WTC11 (cell line): ENCODE data around the gene PLXDC1. TPM values are rescaled to one million over a fixed set of nuclear protein-coding genes. Genes with fewer than 3 reads are reported as not detected.
A peak's percentile ranks its signal among the peaks of the same experiment; 100 is the strongest.

Source experiments
- ATAC-seq: fragments of 200-7000 bp; cut with Tn5 transposase; 2 replicates; pipeline ENCODE4 v1.10.0; 2021; ENCODE audit warnings: mild to moderate bottlenecking, moderate library complexity
- CTCF ChIA-PET: fragments of 300-600 bp; sonication (Branson Sonifier 250); formaldehyde crosslinking; loops from one replicate; lab custom pipeline; 2021; ENCODE audit warnings: antibody characterized with exemption; lab: Charles Lee
- POLR2A ChIA-PET: fragments of 350-600 bp; sonication (Branson Sonifier 250); formaldehyde crosslinking; loops from one replicate; lab custom pipeline; 2021; ENCODE audit warnings: antibody characterized with exemption; lab: Charles Lee
- DNase-seq: peaks from one replicate; pipeline ENCODE4 v3.0.0; 2021; ENCODE audit warnings: low spot score
- H3K27ac Mint-ChIP-seq: 2 replicates; pipeline ENCODE4 v1.8.0; 2021; ENCODE audit warnings: mixed read lengths
- H3K27me3 Mint-ChIP-seq: 2 replicates; pipeline ENCODE4 v1.8.0; 2021; ENCODE audit warnings: low read depth, mild to moderate bottlenecking, moderate library complexity, mixed read lengths
- H3K36me3 Mint-ChIP-seq: 2 replicates; pipeline ENCODE4 v1.8.0; 2021; ENCODE audit warnings: mixed read lengths
- H3K4me1 Mint-ChIP-seq: 2 replicates; pipeline ENCODE4 v1.8.0; 2022; ENCODE audit warnings: mixed read lengths
- H3K4me3 Mint-ChIP-seq: 2 replicates; pipeline ENCODE4 v1.8.0; 2021; ENCODE audit warnings: mild to moderate bottlenecking, moderate library complexity, mixed read lengths
- H3K9me3 Mint-ChIP-seq: 2 replicates; pipeline ENCODE4 v1.8.0; 2021; ENCODE audit warnings: mixed read lengths
- CREM ChIP-seq: sonication (generic); formaldehyde crosslinking; IDR thresholded peaks from 2 replicates; pipeline ENCODE4 v1.8.1; 2022; ENCODE audit warnings: mild to moderate bottlenecking, missing genetic modification reagents, moderate library complexity
- ELF4 ChIP-seq: sonication (generic); formaldehyde crosslinking; IDR thresholded peaks from 2 replicates; pipeline ENCODE4 v1.8.1; 2022; ENCODE audit warnings: low read depth, mild to moderate bottlenecking, moderate library complexity, missing genetic modification reagents
- ESRRA ChIP-seq: sonication (generic); formaldehyde crosslinking; IDR thresholded peaks from 2 replicates; pipeline ENCODE4 v1.8.1; 2022; ENCODE audit warnings: mild to moderate bottlenecking, missing genetic modification reagents, borderline replicate concordance
- ETV6 ChIP-seq: sonication (generic); formaldehyde crosslinking; IDR thresholded peaks from 2 replicates; pipeline ENCODE4 v1.8.1; 2022; ENCODE audit warnings: mild to moderate bottlenecking, missing genetic modification reagents
- FOXK1 ChIP-seq: sonication (generic); formaldehyde crosslinking; IDR thresholded peaks from 2 replicates; pipeline ENCODE4 v1.8.0; 2022; ENCODE audit warnings: mild to moderate bottlenecking, moderate library complexity, missing genetic modification reagents
- GRHL2 ChIP-seq: fragments of 250-450 bp; sonication (Bioruptor Pico); IDR thresholded peaks from 2 replicates; pipeline ENCODE4 v1.8.0; 2022; ENCODE audit warnings: mild to moderate bottlenecking, moderate library complexity; ENCODE audit not compliant: insufficient replicate concordance, severe bottlenecking
- HMGA2 ChIP-seq: fragments of 250-450 bp; sonication (Bioruptor Pico); IDR thresholded peaks from 2 replicates; pipeline ENCODE4 v1.4.0; 2021; ENCODE audit warnings: mild to moderate bottlenecking, moderate library complexity
- JUN ChIP-seq: sonication (generic); formaldehyde crosslinking; IDR thresholded peaks from 2 replicates; pipeline ENCODE4 v1.8.0; 2023; ENCODE audit warnings: mild to moderate bottlenecking, missing genetic modification reagents
- NR1H2 ChIP-seq: sonication (generic); formaldehyde crosslinking; IDR thresholded peaks from 2 replicates; pipeline ENCODE4 v1.9.0; 2021; ENCODE audit warnings: mild to moderate bottlenecking, moderate library complexity, missing genetic modification reagents
- OVOL2 ChIP-seq: fragments of 250-450 bp; sonication (Bioruptor Pico); IDR thresholded peaks from 2 replicates; pipeline ENCODE4 v1.9.0; 2021; ENCODE audit warnings: mild to moderate bottlenecking, borderline replicate concordance
- SMAD3 ChIP-seq: sonication (generic); formaldehyde crosslinking; IDR thresholded peaks from 2 replicates; pipeline ENCODE4 v1.8.0; 2022; ENCODE audit warnings: missing genetic modification reagents, mild to moderate bottlenecking, borderline replicate concordance
- ZBTB21 ChIP-seq: sonication (generic); formaldehyde crosslinking; IDR thresholded peaks from 2 replicates; pipeline ENCODE4 v1.8.1; 2023; ENCODE audit warnings: mild to moderate bottlenecking, missing genetic modification reagents, borderline replicate concordance
- ZNF138 ChIP-seq: sonication (generic); formaldehyde crosslinking; conservative IDR thresholded peaks from 2 replicates; pipeline ENCODE4 v1.8.1; 2022; ENCODE audit warnings: mild to moderate bottlenecking, moderate library complexity, missing genetic modification reagents
- ZNF232 ChIP-seq: sonication (generic); formaldehyde crosslinking; IDR thresholded peaks from 2 replicates; pipeline ENCODE4 v1.8.0; 2022; ENCODE audit warnings: mild to moderate bottlenecking, missing genetic modification reagents
- ZNF317 ChIP-seq: sonication (generic); formaldehyde crosslinking; IDR thresholded peaks from 2 replicates; pipeline ENCODE4 v1.8.1; 2023; ENCODE audit warnings: low read depth, mild to moderate bottlenecking, moderate library complexity, missing genetic modification reagents, borderline replicate concordance
- ZNF396 ChIP-seq: fragments of 250-450 bp; sonication (Bioruptor Pico); IDR thresholded peaks from 2 replicates; pipeline ENCODE4 v1.8.0; 2021; ENCODE audit warnings: mild to moderate bottlenecking, moderate library complexity, borderline replicate concordance
- ZNF423 ChIP-seq: fragments of 250-450 bp; sonication (Bioruptor Pico); IDR thresholded peaks from 2 replicates; pipeline ENCODE4 v2.1.2; 2022; ENCODE audit warnings: mild to moderate bottlenecking, moderate library complexity
- total RNA-seq: library from RNA; stranded (reverse); gene quantifications from 3 replicates; pipeline ENCODE4 v1.2.3, GENCODE V29; 2021
- TF ChIP-seq, protein P1 (sequence below): sonication (generic); formaldehyde crosslinking; IDR thresholded peaks from 2 replicates; pipeline ENCODE4 v1.8.0; 2022; ENCODE audit warnings: mild to moderate bottlenecking, missing genetic modification reagents
- TF ChIP-seq, protein P2 (sequence below): sonication (generic); formaldehyde crosslinking; IDR thresholded peaks from 2 replicates; pipeline ENCODE4 v1.8.1; 2023; ENCODE audit warnings: mild to moderate bottlenecking, missing genetic modification reagents, borderline replicate concordance
- TF ChIP-seq, protein P3 (sequence below): sonication (generic); formaldehyde crosslinking; IDR thresholded peaks from 2 replicates; pipeline ENCODE4 v1.8.1; 2022; ENCODE audit warnings: mild to moderate bottlenecking, missing genetic modification reagents, moderate library complexity, borderline replicate concordance
- TF ChIP-seq, protein P4 (sequence below): fragments of 200-600 bp; IDR thresholded peaks from 2 replicates; pipeline ENCODE4 v1.8.0; 2022; ENCODE audit warnings: antibody characterized with exemption
- TF ChIP-seq, protein P5 (sequence below): sonication (generic); formaldehyde crosslinking; IDR thresholded peaks from 2 replicates; pipeline ENCODE4 v1.8.0; 2022; ENCODE audit warnings: mild to moderate bottlenecking, missing genetic modification reagents
- TF ChIP-seq, protein P6 (sequence below): sonication (generic); formaldehyde crosslinking; IDR thresholded peaks from 2 replicates; pipeline ENCODE4 v1.8.0; 2023; ENCODE audit warnings: missing genetic modification reagents

Gene PLXDC1
- total RNA-seq, 1 experiment from 2014 or later = 5.4 TPM

DNA sequence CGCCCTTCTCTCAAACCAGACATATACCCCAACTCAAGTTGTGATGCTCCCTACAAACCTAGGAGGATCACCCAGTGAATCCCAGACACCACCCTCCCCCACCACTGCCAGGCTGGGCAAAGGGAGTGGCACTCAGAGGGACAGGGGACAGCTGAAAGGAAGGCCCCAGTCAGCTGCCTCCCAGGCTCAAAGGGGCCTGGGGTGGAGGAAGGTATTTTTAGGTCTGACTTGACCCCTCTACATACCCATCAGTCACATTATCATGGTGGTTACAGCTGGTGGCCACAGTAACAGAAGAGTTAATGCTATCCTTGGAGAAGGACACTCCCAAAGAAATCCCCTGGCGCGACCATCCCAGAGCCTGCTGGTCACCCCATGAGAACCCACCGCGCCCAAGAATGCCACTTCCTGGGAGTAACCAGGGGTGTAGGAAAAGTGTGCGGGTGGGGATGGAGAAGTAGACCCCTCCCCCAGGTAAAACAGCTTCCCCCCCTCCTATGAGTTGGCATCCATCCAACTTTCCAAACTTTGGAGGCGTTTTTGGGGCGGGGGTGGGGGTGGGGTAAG lies 44.9 kb upstream of the PLXDC1 start:
- no peak for DNase-seq
- TF ChIP-seq ELF4 (CRISPR knock-in tag) = no peak
- no peak for TF ChIP-seq NR1H2
- TF ChIP-seq JUN (CRISPR knock-in tag) = no peak
- TF ChIP-seq, protein P1, sequence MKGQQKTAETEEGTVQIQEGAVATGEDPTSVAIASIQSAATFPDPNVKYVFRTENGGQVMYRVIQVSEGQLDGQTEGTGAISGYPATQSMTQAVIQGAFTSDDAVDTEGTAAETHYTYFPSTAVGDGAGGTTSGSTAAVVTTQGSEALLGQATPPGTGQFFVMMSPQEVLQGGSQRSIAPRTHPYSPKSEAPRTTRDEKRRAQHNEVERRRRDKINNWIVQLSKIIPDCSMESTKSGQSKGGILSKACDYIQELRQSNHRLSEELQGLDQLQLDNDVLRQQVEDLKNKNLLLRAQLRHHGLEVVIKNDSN (CRISPR knock-in tag) = no peak
- TF ChIP-seq, protein P2, sequence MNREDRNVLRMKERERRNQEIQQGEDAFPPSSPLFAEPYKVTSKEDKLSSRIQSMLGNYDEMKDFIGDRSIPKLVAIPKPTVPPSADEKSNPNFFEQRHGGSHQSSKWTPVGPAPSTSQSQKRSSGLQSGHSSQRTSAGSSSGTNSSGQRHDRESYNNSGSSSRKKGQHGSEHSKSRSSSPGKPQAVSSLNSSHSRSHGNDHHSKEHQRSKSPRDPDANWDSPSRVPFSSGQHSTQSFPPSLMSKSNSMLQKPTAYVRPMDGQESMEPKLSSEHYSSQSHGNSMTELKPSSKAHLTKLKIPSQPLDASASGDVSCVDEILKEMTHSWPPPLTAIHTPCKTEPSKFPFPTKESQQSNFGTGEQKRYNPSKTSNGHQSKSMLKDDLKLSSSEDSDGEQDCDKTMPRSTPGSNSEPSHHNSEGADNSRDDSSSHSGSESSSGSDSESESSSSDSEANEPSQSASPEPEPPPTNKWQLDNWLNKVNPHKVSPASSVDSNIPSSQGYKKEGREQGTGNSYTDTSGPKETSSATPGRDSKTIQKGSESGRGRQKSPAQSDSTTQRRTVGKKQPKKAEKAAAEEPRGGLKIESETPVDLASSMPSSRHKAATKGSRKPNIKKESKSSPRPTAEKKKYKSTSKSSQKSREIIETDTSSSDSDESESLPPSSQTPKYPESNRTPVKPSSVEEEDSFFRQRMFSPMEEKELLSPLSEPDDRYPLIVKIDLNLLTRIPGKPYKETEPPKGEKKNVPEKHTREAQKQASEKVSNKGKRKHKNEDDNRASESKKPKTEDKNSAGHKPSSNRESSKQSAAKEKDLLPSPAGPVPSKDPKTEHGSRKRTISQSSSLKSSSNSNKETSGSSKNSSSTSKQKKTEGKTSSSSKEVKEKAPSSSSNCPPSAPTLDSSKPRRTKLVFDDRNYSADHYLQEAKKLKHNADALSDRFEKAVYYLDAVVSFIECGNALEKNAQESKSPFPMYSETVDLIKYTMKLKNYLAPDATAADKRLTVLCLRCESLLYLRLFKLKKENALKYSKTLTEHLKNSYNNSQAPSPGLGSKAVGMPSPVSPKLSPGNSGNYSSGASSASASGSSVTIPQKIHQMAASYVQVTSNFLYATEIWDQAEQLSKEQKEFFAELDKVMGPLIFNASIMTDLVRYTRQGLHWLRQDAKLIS = no peak
- TF ChIP-seq, protein P3, sequence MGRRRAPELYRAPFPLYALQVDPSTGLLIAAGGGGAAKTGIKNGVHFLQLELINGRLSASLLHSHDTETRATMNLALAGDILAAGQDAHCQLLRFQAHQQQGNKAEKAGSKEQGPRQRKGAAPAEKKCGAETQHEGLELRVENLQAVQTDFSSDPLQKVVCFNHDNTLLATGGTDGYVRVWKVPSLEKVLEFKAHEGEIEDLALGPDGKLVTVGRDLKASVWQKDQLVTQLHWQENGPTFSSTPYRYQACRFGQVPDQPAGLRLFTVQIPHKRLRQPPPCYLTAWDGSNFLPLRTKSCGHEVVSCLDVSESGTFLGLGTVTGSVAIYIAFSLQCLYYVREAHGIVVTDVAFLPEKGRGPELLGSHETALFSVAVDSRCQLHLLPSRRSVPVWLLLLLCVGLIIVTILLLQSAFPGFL = no peak
- TF ChIP-seq ZNF232 (CRISPR knock-in tag) = no peak
- no peak for TF ChIP-seq CREM (CRISPR knock-in tag)
- TF ChIP-seq ZNF423 (CRISPR knock-in tag) = no peak
- TF ChIP-seq, protein P4, sequence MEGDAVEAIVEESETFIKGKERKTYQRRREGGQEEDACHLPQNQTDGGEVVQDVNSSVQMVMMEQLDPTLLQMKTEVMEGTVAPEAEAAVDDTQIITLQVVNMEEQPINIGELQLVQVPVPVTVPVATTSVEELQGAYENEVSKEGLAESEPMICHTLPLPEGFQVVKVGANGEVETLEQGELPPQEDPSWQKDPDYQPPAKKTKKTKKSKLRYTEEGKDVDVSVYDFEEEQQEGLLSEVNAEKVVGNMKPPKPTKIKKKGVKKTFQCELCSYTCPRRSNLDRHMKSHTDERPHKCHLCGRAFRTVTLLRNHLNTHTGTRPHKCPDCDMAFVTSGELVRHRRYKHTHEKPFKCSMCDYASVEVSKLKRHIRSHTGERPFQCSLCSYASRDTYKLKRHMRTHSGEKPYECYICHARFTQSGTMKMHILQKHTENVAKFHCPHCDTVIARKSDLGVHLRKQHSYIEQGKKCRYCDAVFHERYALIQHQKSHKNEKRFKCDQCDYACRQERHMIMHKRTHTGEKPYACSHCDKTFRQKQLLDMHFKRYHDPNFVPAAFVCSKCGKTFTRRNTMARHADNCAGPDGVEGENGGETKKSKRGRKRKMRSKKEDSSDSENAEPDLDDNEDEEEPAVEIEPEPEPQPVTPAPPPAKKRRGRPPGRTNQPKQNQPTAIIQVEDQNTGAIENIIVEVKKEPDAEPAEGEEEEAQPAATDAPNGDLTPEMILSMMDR = no peak
- TF ChIP-seq FOXK1 (CRISPR knock-in tag) = no peak
- ChIA-PET POLR2A (interaction anchor here (2.4 kb wide), 1 partner anchor 32 kb away, joined by 6 read pairs; no protein-coding TSS in a partner anchor), CTCF (interaction anchor here (1.0 to 5.3 kb wide), 8 partner anchors 11 to 48 kb away, joined by 4 to 62 read pairs (median 28); partner anchors contain the start of gene ARL5C)
- no peak overlapping the region for H3K27ac Mint-ChIP-seq
- peaks cover 46% of the 10 kb centered on the region for H3K4me1 Mint-ChIP-seq
- peak overlapping the region; percentile 66 for H3K4me3 Mint-ChIP-seq
- H3K9me3 Mint-ChIP-seq = no peaks in the 10 kb centered on the region
- no peak for ATAC-seq
- H3K36me3 Mint-ChIP-seq = peaks cover 33% of the 10 kb centered on the region
- no peaks in the 10 kb centered on the region; the same call in 1 of the 2 replicates for H3K27me3 Mint-ChIP-seq

DNA sequence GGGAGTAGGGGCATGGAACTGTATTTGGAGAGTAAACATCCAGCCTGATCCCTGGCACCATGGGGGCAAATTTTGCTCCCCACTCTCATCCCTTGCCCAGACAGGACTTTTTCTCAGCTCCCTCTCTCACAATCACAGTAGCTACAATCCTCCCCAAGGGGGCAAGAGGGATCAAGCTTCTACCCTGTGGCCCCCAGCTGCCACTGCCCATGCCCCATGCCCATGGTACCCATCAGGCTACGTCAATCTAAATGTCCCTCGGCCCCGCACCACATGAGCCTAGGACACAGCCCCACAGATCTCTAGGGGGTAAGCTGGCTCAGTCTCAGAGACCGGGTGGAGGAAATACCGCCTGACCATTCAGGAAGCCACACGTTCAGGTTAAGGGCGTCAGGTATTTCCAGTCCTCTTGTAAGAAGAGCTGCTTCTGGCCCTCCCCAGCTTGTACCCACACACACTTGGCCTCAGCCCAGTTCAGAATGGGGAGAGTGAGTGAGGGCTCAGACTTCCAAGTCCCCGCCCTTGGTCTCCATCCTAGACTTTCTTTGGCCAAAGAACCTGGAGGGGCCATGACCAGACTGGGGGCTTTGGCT lies 44.2 kb upstream of the PLXDC1 start:
- ATAC-seq = no peak
- POLR2A ChIA-PET = interaction anchor here (1.0 to 2.4 kb wide), 2 partner anchors 11 to 31 kb away, joined by 6 read pairs; no protein-coding TSS in a partner anchor
- Mint-ChIP-seq H3K4me3 (peak overlapping the region; percentile 66), H3K27me3 (no peaks in the 10 kb centered on the region; the same call in 1 of the 2 replicates), H3K4me1 (peaks cover 42% of the 10 kb centered on the region), H3K36me3 (peaks cover 27% of the 10 kb centered on the region), H3K9me3 (no peaks in the 10 kb centered on the region), H3K27ac (no peak overlapping the region)
- no peak for DNase-seq
- CTCF ChIA-PET = interaction anchor here (1.0 to 5.3 kb wide), 13 partner anchors 12 to 270 kb away, joined by 3 to 62 read pairs (median 12); partner anchors contain the start of genes ARL5C, LASP1NB and STAC2
- TF ChIP-seq CREM (CRISPR knock-in tag) (no peak), SMAD3 (CRISPR knock-in tag) (no peak), HMGA2 (CRISPR knock-in tag) (no peak), ZNF317 (CRISPR knock-in tag) (no peak), ZNF138 (no peak), ESRRA (CRISPR knock-in tag) (no peak), OVOL2 (CRISPR knock-in tag) (no peak), ZBTB21 (no peak), GRHL2 (CRISPR knock-in tag) (no peak), ZNF396 (CRISPR knock-in tag) (no peak), ETV6 (CRISPR knock-in tag) (no peak)
- TF ChIP-seq, protein P5, sequence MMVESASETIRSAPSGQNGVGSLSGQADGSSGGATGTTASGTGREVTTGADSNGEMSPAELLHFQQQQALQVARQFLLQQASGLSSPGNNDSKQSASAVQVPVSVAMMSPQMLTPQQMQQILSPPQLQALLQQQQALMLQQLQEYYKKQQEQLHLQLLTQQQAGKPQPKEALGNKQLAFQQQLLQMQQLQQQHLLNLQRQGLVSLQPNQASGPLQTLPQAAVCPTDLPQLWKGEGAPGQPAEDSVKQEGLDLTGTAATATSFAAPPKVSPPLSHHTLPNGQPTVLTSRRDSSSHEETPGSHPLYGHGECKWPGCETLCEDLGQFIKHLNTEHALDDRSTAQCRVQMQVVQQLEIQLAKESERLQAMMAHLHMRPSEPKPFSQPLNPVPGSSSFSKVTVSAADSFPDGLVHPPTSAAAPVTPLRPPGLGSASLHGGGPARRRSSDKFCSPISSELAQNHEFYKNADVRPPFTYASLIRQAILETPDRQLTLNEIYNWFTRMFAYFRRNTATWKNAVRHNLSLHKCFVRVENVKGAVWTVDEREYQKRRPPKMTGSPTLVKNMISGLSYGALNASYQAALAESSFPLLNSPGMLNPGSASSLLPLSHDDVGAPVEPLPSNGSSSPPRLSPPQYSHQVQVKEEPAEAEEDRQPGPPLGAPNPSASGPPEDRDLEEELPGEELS (CRISPR knock-in tag) = no peak
- TF ChIP-seq, protein P6, sequence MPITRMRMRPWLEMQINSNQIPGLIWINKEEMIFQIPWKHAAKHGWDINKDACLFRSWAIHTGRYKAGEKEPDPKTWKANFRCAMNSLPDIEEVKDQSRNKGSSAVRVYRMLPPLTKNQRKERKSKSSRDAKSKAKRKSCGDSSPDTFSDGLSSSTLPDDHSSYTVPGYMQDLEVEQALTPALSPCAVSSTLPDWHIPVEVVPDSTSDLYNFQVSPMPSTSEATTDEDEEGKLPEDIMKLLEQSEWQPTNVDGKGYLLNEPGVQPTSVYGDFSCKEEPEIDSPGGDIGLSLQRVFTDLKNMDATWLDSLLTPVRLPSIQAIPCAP (CRISPR knock-in tag) = no peak
